ENCODE measurements around the gene NOX3. TPM values are rescaled to one million over a fixed set of nuclear protein-coding genes. Genes with fewer than 3 reads are reported as not detected.
"Not testable (repeated sequence)": the region's sequence is repeated elsewhere in the genome, so short reads cannot be mapped to it uniquely, and the experiment has no call there.

NOX3 gene
- total RNA-seq, 1 donor from 2014 or later: not detected

DNA sequence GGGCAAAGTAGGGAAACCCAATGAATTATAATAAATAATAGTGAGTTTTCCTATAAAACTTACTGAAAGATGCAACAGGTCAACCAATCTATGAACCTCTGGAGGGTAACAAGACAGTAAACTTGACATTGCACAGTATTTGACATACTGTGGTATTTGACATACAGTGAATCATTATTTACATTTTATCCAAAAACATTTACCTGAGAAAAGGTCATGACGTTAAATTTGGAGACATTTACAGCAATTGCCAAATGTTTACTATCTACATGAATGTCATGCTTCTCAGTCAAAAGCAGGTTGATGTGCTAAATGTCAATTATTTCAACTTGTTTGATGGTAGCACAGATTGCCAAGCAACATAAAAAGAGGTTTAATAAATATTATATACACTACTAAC lies 35.8 kb upstream of the NOX3 start:
- Histone ChIP-seq H3K4me3 (ENCODE audit: low read depth, low read length) (no peak overlapping the region), H3K27me3 (ENCODE audit: control insufficient read depth, insufficient read depth, low read length) (no peaks in the 10 kb centered on the region), H3K36me3 (ENCODE audit: control insufficient read depth, insufficient read depth, low read length) (no peaks in the 10 kb centered on the region)
- TF ChIP-seq, protein P1, sequence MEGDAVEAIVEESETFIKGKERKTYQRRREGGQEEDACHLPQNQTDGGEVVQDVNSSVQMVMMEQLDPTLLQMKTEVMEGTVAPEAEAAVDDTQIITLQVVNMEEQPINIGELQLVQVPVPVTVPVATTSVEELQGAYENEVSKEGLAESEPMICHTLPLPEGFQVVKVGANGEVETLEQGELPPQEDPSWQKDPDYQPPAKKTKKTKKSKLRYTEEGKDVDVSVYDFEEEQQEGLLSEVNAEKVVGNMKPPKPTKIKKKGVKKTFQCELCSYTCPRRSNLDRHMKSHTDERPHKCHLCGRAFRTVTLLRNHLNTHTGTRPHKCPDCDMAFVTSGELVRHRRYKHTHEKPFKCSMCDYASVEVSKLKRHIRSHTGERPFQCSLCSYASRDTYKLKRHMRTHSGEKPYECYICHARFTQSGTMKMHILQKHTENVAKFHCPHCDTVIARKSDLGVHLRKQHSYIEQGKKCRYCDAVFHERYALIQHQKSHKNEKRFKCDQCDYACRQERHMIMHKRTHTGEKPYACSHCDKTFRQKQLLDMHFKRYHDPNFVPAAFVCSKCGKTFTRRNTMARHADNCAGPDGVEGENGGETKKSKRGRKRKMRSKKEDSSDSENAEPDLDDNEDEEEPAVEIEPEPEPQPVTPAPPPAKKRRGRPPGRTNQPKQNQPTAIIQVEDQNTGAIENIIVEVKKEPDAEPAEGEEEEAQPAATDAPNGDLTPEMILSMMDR (IDR thresholded peaks at IDR 0.05; ENCODE audit: insufficient read depth, low read length, severe bottlenecking): no peak
- DNase-seq (ENCODE audit: low read depth): peak; percentile 17
- FAIRE-seq: no peak

DNA sequence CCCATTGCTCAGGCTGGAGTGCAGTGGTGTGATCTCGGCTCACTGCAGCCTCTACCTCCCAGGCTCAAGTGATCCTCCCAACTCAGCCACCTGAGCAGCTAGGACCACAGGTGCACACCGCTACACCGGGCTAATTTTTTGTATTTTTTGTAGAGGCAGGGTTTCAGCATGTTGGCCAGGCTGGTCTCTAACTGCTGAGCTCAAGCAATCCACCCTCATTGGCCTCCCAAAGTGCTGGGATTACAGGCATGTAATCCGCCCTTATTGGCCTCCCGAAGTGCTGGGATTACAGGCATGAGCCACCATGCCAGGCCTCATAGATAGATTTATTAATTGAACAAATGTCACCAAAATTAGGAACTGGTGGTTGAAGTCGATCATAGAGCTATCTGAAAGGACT lies 32.6 kb upstream of the NOX3 start:
- H3K27me3 ChIP-seq (ENCODE audit: control insufficient read depth, insufficient read depth, low read length); H3K36me3 ChIP-seq (ENCODE audit: control insufficient read depth, insufficient read depth, low read length); H3K4me3 ChIP-seq (ENCODE audit: low read depth, low read length); FAIRE-seq; DNase-seq (ENCODE audit: low read depth): not testable (repeated sequence)

DNA sequence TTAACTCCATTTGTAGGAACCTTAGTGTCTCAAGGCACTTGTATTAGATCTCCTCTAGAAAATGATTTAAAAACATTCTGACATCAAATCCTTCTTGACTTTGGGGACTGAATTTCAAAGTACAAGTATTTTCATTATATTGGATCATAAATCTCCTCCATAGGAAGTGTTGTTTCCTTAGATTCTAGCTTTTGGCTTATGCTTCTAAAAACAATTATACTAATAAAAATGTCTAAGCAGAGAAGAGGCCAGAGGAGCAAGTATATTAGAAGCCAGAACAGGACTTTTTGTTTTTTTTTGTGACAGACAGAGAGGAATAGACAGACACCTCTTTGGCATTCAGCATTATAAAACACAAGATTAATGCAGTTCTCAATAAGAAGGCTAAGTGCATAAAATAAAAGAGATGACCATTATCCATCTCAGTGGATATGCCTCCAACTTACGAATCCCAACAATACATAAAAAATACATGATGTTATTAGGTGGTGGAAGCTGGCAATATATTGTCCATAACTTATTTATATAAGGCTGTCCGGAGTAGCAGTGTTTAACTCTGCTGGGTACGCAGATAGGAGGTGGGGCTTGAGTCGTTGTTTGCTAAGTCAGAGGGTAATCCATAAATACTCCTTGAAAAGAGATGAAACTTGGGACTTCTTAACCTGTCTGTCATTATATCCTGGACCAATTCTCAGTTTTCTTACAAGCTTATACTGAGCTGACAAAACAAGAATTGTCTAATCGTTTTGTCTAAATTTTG lies 31.9 kb upstream of the NOX3 start:
- H3K36me3 ChIP-seq (ENCODE audit: control insufficient read depth, insufficient read depth, low read length): no peaks in the 10 kb centered on the region
- no peak overlapping the region for H3K4me3 ChIP-seq (ENCODE audit: low read depth, low read length)
- TF ChIP-seq, protein P1 (IDR thresholded peaks at IDR 0.05; ENCODE audit: insufficient read depth, low read length, severe bottlenecking): no peak
- DNase-seq (ENCODE audit: low read depth) (no peak), FAIRE-seq (no peak)
- no peaks in the 10 kb centered on the region for H3K27me3 ChIP-seq (ENCODE audit: control insufficient read depth, insufficient read depth, low read length)

DNA sequence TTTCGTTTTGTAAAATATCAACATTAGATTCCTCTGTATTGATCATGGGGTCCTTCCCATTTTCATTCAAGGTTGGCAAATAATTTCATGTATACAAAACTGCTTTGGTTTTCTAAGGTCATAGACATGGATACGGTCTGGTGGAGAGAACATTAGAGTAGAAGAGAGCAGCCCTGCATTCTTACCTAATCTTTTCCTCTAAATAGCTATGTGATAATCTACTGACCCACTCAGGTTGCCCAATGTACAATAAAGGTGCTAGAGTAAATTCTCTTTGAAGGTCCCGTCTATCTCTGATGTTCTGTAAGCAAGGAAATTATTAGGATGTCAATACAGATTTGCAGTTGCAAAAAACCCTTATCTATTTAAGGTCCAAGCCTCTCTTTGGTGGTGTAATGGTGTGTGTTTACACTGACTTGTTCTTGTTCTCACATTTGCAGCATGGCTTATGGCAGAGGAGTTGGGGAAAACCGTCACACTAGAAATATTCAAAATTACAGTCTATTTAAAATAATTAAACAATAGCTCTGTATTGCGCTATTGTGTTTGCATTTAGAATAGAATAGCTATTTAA lies 31.2 kb upstream of the NOX3 start:
- FAIRE-seq: no peak

DNA sequence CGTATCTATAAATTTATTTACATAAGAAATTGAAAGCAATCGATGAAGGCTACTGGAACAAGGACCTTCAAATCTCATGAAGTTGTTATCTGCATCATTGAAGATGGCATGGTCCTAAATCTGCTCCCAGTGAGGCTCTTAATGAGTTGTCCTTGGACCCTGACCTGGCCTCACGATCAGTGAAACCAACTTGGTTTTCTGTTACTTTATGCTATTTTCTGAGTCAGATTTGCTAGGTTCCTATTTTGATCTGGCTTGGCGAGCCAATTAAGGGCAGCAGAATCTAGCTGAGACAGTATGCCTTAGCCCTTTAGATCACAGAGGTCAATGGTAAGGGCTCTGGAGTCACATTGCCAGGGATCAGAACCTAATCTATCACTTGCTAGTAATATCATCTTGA lies 30.1 kb upstream of the NOX3 start:
- TF ChIP-seq, protein P1 (IDR thresholded peaks at IDR 0.05; ENCODE audit: insufficient read depth, low read length, severe bottlenecking): no peak
- no peak for DNase-seq (ENCODE audit: low read depth)
- no peak for FAIRE-seq

More for the DNA sequence above, 31.2 kb upstream of the NOX3 start:
- Histone ChIP-seq H3K36me3 (ENCODE audit: control insufficient read depth, insufficient read depth, low read length) (no peaks in the 10 kb centered on the region), H3K27me3 (ENCODE audit: control insufficient read depth, insufficient read depth, low read length) (no peaks in the 10 kb centered on the region), H3K4me3 (ENCODE audit: low read depth, low read length) (no peak overlapping the region)
- TF ChIP-seq, protein P1 (IDR thresholded peaks at IDR 0.05; ENCODE audit: insufficient read depth, low read length, severe bottlenecking): no peak
- DNase-seq (ENCODE audit: low read depth): no peak

DNA sequence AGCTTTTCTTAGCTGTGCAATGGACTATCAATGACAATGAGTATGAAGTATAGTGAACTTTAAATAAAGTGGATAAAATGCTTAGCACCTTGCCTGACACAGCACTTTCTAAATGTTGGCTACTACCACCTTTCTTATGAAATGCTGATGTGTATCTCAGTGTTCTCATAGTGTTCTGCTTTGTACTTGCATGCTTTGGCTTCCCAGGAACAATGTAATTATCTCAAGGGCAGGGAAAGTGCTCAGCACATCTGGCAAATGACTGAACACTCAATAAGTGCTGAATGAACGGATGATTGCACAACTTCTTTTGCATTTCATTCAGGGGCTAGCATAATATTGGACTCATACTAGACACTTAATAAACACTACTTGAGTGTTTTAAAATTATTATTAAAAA lies 28.2 kb upstream of the NOX3 start:
- Histone ChIP-seq H3K4me3 (ENCODE audit: low read depth, low read length) (no peak overlapping the region), H3K27me3 (ENCODE audit: control insufficient read depth, insufficient read depth, low read length) (no peaks in the 10 kb centered on the region), H3K36me3 (ENCODE audit: control insufficient read depth, insufficient read depth, low read length) (no peaks in the 10 kb centered on the region)
- TF ChIP-seq, protein P1 (IDR thresholded peaks at IDR 0.05; ENCODE audit: insufficient read depth, low read length, severe bottlenecking): no peak
- DNase-seq (ENCODE audit: low read depth): peak; percentile 60
- FAIRE-seq: no peak

More for the DNA sequence above, 30.1 kb upstream of the NOX3 start:
- no peaks in the 10 kb centered on the region for H3K27me3 ChIP-seq (ENCODE audit: control insufficient read depth, insufficient read depth, low read length)
- H3K36me3 ChIP-seq (ENCODE audit: control insufficient read depth, insufficient read depth, low read length): no peaks in the 10 kb centered on the region
- H3K4me3 ChIP-seq (ENCODE audit: low read depth, low read length): no peak overlapping the region

Data from bronchial epithelial cell (primary cell).